Epithelial cell of prostate (primary cell): ENCODE data around the gene PEAR1.
A peak's percentile ranks its signal among the peaks of the same experiment; 100 is the strongest.

Experiments
- DNase-seq: peaks from one replicate; pipeline ENCODE4 v3.0.0-alpha.2; 2011; ENCODE audit warnings: low read depth, low spot score
- H3K27ac ChIP-seq: fragments of 450-650 bp; 2 replicates; pipeline ENCODE4 v1.5.1; 2017; ENCODE audit warnings: mild to moderate bottlenecking

PEAR1 gene

DNA sequence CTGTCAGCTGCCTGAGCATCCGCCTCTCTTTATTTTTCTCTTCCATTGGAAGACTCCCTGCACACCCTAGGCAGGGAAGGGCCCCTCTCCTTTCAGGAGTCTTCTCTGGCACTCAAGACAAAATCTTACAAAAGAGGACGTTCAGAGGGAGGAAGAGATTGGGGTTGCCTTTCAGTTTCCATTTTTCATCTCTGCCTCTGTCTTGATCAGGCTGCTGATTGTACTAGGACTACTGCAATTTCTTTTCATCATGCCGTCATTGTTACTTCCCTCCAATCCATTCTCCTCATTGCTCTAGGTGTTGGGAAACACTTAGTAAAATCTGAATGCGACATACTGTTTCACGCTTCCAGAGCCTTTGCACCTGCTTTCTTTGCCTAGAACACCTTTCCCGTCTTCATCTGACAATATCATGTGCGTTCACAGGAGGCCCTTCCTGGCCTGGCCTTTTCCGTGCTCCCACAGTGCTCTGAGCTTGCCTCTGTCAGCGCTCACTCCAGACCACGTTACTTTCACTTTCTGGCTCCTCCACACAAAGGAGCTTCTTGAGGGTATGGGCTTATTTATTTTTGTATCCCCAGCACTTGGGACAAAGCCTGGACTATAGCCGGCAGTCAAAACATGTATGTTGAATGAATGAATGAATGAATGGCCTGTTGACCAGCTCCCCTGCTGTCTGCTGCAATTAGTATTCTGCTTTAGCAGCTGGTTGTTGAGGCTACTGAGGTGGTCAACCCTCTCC lies 37.9 kb downstream of the PEAR1 start:
- H3K27ac ChIP-seq: no peak overlapping the region
- DNase-seq: no peak

DNA sequence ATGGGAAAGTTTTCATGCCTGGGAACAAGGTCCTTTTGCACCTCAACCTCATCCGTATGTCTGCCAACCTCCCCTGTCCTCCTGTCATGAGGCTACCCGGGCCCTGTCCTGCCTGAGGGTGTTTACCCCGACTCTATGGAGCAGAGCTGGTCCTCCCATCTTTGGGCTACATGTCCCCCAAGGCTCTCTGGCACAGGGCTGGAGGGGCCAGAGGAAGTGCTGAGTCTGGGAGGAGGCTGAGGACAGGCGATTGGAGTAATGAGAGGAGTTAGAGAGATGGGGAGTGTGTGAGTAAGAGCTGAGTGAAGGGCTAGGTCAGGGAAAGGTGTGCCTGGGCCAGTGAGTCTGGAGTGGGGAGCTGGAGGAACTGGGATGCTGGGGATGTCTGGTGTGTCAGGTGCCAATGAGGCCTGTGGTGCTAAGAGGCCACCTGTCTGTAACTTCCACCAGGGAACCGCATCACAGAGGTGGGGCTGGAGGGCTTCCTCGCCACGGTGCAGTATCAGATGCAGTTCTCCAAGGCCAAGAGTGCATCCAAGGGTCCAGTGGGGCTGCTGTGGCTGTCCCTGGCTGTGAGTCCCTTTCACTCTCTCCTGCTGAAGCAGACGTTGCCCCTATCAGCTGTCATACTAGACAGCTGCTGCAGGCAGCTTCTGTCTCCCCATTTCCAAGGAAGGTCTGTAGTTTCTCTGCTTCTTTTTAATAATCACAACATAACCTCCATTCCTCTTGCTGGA lies 38.6 kb downstream of the PEAR1 start:
- H3K27ac ChIP-seq: no peak overlapping the region
- no peak for DNase-seq

DNA sequence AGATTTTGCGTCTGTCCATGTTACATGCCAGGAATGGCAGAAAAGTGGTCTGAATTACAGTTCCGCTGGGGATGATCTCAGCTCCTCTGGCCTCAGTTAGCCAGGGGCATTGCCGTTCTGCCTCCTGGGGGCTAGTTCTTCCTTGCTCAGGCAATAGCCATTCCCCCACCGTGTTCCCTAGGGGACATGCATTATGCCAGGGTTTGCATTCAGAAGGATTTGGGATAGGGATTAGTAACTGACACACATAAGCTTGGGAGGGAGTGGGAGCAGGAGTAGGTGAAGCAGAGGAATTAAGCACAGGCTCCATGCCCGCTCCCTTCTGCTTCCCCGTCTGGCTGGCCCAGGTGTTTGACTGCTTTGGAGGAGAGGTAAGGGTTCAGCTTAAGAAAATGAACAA lies 39.6 kb downstream of the PEAR1 start:
- no peak for DNase-seq
- no peak overlapping the region for H3K27ac ChIP-seq

DNA sequence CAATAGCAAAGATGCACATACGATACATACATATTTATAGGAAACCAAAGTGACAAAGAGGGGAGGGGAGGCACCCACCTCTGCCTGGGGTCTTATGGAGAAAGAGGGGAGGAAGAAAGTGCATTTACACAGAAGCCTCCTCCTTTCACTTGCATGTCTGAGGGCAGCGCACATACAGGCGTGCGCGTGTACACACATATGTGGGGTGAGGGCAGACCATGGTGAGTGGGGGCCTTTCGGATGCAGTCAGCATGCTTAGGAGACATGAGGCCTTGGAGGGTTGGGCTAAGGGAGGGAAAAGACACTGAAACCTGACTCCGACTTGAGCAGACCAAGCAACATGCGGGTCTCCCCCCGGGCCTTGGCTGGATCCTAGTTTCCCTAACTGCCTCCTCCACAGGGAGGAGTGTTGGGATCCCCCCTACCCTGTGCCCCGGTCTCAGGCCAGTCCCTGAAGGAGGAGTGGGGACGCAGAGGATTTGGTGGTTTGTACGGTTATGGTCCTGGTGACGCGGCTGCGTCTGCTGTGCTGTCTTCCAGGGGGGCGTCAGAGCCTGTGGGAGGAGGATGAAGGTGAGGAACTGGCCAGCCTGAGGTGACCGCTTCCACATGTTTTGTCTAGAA lies 42.1 kb downstream of the PEAR1 start:
- no peak overlapping the region for H3K27ac ChIP-seq
- no peak for DNase-seq

DNA sequence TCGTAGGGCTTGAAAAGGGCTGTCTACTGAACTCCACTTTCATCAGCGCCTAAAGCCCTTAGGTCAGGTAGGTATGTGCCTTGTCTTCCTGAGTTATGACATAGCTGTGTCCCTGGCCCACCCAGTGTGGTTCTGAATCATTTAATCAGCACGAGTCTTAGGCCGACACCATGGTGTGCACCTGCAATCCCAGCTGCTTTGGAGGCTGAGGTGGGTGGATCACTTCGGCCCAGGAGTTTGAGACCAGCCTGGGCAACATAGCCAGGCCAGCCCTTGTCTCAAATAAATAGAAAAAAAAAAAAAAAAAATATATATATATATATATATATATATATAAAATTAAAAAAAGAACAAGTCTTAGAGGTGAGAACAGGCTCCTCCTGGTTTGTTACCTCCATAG lies 42.7 kb downstream of the PEAR1 start:
- DNase-seq: no peak
- H3K27ac ChIP-seq: no peak overlapping the region

DNA sequence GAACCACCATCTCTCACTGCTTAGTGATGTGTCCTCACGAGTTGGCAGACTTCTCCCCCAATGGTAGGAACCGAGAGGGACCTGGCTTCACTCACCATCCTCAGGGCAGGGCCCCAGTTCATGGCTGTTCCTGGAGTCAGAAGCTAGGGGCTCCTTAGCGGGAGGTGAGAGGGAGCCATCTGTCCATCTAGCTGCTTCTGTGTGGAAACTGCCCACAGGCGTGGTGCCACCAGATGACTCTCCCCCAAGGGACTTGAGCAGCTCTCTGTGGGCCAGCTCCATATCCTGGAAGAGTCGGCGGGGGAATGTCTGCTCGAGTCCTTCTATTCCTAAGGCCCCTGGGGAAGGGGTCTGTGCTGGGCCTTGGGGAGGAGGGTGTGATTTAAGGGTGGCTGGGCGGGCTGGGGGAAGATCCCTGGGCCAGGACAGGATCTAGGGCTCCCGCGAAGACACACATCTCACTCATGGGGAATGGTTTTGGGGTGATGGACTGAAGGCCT lies 43.3 kb downstream of the PEAR1 start:
- no peak for DNase-seq
- no peak overlapping the region for H3K27ac ChIP-seq

DNA sequence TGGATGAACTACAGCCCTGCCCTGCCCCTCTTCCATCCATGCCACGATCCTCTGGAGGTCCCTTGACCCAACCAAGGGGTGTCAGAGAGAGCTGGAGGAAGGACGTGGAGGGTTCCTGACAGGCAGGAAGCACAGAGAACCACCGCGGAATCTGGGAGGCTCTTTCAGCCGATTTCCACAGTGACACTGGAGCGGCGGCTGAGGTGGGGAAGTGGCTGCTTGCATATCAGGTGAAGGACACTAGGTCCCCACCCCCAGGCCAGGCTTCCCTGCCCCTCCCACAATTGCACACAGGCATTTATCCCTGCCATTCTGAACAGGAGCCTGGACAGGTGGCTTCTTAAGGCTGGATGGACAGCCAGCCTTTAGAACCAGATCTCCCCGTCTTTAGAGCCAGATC lies 44.4 kb downstream of the PEAR1 start:
- no peak for DNase-seq
- no peak overlapping the region for H3K27ac ChIP-seq

DNA sequence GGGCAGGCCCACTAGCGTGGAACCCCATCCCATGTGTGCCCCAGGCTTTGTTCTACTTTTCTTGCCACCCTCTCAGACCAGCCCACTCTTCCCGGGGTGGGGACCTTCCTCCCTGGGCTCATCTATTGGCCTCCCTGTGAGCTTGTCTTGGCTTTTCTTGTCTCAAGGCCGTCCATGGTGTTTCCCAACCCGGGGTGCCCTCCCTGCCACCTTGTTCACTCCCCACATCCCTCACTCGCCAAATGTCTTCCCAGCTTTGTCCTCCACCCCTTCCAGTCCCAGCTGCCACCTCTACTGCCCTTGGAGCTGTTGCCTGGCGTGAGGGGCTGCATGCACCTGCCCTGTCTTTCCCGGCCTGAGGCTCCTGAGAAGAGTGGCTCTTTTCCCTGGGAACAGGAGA lies 45.3 kb downstream of the PEAR1 start:
- H3K27ac ChIP-seq: no peak overlapping the region
- DNase-seq: no peak

DNA sequence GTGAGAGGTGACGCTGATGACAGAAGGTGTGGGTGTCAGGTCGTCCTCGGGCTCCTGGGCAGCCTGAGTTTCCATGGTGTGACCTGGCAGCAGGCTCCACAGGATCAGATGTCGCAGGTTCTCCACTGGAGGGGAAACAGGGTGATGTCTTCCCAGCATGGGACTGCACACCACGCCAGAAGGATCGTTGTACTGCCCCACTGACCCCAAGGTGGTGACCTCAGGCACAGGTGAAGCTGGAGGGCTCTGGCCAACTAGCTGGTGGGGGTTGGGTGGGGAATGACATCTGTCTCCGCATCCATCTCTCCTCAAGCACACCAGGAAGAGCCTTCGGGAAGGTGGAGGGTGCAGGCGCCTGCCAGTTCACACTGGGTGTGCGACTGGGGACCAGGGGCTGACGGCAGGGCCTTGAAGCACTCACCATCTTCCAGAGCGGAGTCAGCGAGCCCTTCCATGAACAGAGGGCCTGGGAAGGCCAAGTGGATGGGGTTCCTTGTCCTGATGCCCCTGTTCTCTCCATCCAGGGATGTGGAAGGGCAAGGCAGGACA lies 46.3 kb downstream of the PEAR1 start:
- no peak overlapping the region for H3K27ac ChIP-seq
- no peak for DNase-seq

DNA sequence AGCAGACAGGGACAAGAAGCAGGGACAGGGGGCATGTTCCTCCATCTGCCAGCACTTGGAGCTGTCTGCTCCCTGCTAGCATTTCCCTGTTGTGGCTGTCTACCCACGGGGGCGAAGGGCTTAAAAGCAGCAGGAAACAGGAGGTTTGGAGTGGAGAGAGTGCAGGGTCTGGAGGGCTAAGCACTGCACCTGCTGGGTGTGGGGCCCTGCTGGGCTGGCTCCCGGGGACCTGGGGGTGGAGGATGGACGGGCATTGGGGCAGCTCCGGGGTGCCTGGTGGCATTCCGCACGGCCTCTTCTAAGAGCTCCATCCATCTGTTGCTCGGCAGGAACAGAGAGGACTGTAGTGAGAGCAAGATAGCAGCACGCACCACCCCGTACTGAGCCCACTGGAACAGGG lies 48.2 kb downstream of the PEAR1 start:
- no peak for DNase-seq

DNA sequence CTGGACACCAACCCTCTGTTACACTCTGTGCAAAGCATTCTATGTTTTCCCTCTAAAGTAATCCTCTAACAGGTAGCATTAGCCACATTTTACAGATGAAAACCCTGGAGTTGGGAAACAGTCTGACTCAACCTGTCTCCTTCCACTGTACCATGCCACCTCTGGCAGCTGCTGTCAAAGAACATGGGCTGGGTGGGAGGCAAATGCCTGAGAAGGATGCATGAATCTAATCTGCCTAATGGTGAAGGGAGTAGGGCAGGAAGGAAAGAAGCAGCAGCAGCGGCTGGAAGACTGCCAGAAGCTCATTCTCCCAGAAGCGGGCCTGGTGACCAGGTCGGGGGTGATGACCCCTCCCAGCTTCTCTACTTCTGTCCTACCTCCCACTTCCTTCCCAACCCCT lies 48.7 kb downstream of the PEAR1 start:
- DNase-seq: no peak
- no peak overlapping the region for H3K27ac ChIP-seq

More for the DNA sequence above, 48.2 kb downstream of the PEAR1 start:
- no peak overlapping the region for H3K27ac ChIP-seq

DNA sequence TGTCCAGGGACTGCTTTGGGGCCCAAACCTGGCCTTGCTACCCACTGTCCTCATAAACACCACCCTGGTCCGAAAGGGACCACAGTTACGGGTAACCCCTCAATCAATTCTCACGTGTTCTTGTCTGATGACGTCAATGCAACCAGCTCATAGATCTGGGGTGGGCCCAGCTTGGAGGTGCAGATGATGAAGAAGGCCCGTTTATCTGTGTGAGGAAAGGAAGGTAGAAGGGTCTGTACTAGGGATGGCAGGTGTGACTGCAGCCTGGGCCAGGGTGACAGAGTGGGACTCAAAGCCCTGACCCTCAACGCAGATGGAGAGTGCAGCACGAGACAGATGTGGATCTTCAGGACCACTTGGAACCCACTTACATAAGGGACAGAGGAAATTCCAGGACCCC lies 49.1 kb downstream of the PEAR1 start:
- no peak overlapping the region for H3K27ac ChIP-seq
- DNase-seq: no peak

DNA sequence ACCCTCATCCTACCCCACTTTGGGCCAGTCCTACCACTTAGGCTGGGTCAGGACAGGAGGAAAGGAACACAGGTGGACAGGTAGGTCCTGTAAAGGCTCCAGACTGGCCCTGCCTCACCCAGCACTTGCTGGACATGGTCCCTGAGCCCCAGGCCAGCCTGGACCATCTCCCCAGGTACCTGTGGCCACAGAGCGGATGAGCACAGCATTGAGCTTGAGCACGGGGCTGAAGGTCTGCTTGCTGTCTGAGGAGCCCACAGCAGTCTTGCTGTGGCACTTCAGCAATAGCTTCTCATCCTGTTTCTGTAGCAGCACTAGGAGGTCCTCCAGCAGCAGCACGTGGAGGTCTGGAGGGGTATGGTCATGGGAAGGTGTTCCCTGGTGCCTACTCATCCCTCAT lies 50.2 kb downstream of the PEAR1 start:
- DNase-seq: no peak

DNA sequence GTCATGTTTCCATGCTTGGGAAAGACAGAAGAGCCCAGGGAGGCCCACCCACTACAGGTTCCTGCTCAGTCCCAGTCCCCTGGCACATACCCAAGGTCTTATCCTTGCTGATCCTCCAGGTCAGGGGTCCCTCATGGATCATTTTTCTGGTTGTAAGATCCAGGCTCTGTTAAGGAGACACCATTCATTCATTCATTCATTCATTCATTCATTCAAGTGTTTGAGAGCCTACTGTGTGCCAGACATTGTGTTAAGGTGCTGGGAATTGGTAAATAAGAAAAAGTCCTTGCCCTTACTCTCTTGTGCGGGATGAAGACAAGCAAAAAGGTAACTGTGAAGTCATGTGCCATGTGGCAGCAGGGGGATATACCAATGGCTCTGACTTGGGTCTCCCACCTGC lies 50.8 kb downstream of the PEAR1 start:
- H3K27ac ChIP-seq: no peak overlapping the region
- no peak for DNase-seq

More for the DNA sequence above, 50.2 kb downstream of the PEAR1 start:
- H3K27ac ChIP-seq: no peak overlapping the region

DNA sequence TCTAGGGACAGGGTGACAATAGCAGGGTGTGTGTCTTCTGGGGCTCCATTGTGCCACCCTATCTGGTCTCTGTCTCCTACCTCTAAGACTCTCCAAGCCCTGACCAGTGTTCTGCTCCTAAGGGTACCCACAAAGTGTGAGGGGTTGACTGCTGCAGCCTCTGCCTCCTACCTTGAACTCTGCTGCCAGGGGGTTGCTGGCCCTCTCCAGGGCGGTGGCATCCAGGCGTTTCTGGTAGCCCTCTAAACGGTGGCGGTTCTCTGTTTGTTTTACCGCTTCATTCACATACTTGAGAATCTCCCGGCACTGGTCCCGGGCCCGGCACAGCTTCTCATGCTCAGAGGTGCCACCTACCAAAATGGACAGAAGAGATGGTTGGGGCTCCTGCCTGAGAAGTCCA lies 51.3 kb downstream of the PEAR1 start:
- no peak overlapping the region for H3K27ac ChIP-seq
- DNase-seq: no peak

DNA sequence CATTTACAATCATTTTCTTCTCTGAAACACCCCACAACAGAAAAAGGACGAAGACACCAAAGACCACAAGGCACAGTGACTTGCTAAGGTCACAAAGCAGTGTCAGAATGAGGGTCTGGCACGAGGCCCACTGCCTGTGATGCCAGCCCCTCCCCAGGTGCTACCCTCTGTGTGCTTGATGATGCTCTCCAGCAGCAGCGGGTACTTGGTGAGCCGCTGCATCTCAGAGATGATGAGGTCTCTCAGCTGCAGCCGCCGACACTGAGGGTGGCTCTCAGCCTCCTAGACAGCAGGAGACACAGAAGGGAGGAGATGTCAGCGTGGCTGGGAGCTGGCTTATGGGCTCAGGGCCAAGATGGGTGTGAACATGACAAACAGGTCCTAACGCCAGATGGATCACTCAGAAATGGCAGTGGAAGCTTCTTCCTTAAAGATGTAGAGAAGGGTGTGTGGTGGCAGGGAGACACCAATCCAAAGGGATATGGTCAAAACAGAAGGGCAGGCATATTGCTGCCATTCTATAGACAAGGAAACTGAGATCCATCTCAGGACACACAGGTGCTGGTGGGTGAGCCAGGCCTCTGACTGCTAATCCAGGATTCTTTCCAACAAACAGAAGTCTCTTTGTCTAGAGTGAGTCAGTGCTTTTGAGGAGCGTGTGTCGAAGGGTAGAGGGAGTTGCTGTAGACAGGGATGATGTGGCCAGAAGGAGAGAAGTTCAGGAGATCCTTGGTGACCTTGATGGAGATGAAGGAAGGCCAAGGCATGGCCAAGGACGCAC lies 52.6 kb downstream of the PEAR1 start:
- DNase-seq: peak; percentile 51
- no peak overlapping the region for H3K27ac ChIP-seq

DNA sequence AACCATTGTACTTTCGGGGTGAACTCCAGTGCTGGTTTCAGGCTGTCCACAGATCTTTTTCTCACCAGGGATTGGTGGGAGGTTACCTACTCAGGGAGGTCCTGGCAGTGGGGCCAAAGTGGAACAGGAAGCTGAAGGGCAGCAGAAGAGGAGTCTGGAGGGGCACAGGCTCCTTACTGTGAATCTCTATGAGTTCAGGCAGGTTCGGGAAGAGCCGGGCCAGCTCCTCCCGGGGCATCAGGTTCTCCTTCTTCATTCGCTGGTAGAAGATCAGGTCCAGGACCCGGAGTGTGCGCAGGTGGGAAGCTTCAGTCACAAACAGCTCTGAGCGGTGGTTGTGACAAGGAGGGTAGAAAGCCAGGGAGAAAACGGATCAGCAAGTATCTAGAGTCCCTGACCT lies 53.6 kb downstream of the PEAR1 start:
- no peak for DNase-seq
- H3K27ac ChIP-seq: no peak overlapping the region

DNA sequence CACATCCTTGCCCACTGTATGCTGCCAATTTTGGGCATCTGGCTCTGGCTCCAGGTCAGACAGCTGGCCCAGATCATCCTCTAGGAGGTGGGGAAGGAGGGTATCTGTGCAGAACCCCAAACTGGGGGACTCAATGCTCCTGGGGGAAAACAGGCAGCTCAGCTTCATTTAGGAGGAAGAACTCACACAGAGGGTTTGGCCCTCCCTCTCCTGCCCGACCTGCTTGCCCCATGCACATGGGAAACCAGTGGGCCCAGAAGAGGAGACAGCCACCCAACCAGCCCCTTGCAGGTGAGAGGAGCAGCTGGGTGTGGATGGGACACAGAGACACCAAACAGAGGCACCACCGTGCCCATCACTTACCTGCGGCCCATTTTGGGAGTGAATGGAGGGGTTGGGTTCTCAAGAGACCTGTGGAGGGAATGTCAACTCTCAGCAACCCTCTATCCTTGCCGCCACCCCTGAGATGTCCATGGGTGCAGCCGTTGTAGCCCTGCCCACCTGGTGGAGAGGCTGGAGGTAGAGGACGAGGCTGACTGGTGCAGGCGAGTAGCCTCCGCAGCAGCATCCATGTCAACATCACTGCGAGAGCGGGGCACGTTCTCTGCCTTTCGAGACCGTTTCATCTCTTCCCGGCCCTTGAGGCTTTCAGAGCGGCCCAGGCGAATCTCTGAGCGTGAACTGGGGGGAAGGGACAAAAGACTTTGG lies 54.5 kb downstream of the PEAR1 start:
- DNase-seq: no peak
- no peak overlapping the region for H3K27ac ChIP-seq

DNA sequence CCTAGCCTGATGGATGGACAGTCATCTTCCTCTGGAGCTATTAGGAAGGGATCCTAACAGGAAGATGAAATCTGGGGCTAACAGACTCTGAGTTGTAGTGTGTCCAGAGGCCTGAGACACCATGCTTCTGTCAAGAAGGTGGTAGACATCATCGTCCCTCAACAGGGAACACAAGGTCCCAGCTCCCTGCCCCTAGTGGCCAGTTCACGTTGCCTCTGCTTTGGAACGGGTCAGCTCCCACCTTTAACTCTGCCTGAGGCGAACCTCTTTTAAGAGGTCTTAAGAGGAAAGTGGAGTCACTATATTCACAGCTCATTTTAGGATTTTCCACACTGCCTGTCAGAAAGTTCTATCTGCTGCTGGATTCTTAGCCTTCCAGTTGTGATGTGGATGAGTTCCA lies 55.2 kb downstream of the PEAR1 start:
- H3K27ac ChIP-seq: no peak overlapping the region
- DNase-seq: no peak

DNA sequence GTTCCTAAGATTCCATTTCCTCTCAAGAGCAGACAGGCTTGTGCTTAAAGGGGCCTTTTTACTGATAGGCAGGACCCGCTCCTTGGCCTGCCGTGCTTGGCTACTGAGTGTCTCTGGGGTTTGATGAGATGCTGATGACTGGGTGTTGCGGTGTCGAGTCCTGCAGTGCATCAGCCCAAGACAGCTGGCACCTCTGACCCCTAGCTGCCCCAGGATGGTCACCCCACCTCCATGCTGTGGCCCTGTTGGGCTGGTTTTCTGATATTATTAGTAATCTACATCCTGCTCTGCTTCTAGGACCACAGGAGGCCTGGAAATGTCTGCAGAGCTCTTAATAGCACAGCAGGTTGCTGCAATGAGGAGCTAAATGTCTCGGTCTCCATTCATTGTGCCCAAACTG lies 55.6 kb downstream of the PEAR1 start:
- H3K27ac ChIP-seq: no peak overlapping the region
- no peak for DNase-seq
